Activated naive CD8-positive, alpha-beta T cell treated with anti-CD3 and anti-CD28 coated beads, Interleukin-2, amount 10 ng/mL, durations not matched to agents 7 days and 5 days (primary cell): ENCODE results near the gene DUSP22. TPM values are rescaled to one million over a fixed set of nuclear protein-coding genes. Genes with fewer than 3 reads are reported as not detected.

Experiments
- total RNA-seq, 2 experiments: library from RNA; stranded (reverse); gene quantifications; one replicate each; pipeline ENCODE4 v1.2.3, GENCODE V29; 2021

The DUSP22 gene
- total RNA-seq, 2 experiments from 2014 or later: 49.1 to 50.4 TPM

Other genes with a start within 250 kb of the DUSP22 start
- gene IRF4, start 99.3 kb downstream of the DUSP22 start, total RNA-seq: 10 to 100 TPM; 94.2 to 95.1 TPM